CD4-positive, alpha-beta T cell treated with Interleukin-15 for 4 hours (primary cell): ENCODE results near the gene PAN2.
"Not testable (repeated sequence)": the region's sequence is repeated elsewhere in the genome, so short reads cannot be mapped to it uniquely, and the experiment has no call there.

Experiments used
- DNase-seq: peaks from one replicate; pipeline ENCODE4 v3.0.0-alpha.2; 2020; ENCODE audit warnings: low spot score

PAN2 gene

DNA sequence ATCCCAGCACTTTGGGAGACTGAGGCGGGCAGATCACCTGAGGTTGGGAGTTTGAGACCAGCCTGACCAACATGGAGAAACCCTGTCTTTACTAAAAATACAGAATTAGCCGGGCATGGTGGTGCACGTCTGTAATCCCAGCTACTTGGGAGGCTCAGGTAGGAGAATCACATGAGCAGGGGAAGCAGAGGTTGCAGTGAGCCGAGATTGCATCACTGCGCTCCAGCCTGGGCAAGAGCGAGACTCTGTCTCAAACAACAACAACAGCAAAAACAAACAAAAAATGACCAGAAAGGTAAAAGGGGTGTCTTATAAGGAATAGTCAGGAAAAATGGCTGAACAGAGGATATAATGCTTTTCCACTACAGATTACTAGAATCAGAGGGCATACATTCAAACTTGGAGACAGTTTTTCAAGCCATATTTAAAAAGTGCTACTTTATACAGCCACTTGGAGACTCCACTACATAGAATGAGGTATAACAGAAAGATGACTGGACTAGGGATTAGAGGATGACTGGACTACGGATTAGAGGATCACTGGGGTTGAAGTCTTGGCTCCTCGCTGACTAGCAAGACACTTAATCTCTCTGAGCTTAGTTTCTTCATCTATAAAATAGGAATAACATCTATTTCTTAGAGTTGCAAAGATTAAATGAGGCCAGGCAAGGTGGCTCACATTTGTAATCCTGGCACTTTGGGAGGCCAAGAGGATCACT, 28.8 kb downstream of the PAN2 start:
- no peak for DNase-seq

DNA sequence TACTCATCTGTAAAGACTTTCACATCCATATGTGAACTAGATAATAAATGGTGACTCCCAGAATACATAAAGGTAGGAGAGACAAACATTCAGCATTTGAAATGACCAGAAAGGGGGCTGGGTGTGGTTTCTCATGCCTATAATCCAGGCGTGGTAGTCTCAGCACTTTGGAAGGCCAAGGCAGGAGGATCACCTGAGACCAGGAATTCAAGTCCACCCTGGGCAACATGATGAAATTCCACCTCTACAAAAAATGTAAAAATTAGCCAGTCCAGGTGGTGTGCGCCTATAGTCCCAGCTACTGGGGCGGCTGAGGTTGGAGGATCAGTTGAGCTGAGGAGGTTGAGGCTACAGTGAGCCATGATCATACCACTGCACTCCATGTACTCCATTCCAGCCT, 29.5 kb downstream of the PAN2 start:
- no peak for DNase-seq

DNA sequence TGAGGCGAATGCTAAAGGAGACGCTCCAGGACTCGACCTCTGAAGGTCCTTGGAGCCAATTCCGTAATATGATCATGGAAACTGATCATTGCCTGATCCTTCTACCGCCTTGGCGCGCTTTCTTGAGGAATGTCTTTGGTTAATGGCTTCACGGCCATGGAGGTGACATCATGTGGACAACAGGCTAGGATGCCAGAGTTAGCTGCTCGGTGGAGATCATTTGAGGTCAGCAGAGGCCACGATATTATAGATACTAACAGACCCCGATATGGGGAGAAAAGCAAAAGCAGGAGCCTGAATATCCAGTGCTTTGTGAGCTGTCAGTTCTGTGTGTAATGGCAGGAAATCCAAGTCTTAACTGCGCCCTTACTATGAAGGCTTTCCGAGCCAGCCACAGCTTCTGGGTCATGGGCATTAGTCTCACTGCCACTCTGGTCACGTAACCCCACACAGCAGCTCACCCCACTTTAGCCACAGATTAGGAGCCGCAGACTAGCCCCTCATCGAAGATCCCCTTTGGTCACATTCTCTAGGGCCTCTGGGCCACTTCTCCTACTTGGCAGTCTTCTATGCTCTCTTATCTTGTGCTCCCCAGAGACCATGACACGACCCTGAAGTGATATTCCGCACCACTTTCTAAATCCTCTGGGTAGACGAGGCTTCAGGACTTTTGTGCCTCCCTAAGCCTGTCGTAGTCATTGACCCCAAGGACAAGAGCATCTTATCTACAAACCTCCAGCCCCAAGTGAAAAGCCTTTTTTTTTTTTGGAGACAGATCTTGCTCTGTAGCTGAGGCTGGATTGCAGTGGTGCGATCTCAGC, 32.9 kb downstream of the PAN2 start:
- no peak for DNase-seq

DNA sequence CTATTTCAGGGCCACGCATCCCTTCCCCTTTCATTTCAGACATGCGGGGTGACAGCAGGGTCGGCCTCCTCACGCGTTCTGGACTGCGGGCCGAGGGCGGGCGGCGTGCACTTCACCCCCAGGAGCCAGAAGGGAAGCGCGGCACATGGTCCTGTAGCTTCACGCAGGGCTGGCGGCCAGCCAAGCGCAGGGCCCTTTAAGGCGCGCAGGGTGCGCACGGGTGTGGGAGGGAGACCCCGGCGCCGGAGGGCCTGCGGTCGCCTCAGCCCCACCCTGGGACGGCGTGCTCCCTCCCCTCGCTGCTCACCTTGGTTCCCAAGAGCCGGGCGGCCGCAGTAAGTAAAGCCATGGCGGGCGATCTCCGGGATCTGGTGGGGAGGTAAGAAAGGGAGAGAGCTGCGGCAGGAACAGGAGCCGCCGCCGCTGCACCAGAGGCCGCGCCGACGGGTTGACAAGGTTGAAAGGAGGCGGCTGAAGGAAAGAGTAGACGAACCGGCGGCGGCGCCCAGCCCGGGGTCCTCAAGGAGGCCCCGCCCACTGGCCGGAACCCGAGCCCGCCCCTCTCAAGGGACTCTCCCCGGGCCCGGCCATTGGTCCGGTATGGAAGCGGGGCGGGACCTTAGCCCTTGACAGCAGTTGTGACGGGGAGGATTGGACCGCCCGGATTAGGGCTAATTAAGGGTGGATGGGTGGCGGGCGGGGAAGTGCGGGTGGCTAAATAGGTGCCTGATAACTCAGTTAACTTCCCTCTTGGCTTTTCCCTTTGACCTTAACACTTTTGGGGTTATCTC, 33.8 kb downstream of the PAN2 start, which contains the start of gene CS:
Gene CS (minus strand): TSS at position 478 of the 791 bp plus-strand sequence. CDS start 129 bp downstream, at position 349.
- peak; percentile 99 for DNase-seq

DNA sequence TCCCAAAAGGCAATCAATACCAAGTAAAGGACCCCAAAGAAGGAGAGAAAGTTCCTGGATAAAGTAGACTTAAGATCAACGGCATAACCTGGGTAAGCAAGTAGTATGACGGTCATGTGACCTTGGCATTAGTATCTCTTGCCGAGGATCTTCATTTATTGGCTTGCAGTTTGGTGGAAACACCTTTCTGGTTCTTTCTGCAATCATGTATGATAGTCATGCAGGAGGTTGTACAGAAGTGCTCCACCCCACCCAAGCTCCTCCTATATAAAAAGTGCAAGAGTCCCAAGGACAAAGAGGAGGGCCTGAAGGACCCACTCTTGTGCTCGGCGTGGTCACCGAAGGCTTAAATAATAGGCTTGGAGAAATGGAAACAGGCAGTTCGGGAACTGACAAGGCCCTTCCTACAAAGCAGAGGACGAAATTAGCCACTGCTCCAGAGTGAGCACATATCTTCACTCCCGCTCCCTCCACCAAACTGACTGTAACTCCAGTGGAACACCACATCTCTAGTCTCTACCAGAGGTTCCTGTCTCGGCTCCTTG, 34.4 kb downstream of the PAN2 start:
- DNase-seq = peak; percentile 55

DNA sequence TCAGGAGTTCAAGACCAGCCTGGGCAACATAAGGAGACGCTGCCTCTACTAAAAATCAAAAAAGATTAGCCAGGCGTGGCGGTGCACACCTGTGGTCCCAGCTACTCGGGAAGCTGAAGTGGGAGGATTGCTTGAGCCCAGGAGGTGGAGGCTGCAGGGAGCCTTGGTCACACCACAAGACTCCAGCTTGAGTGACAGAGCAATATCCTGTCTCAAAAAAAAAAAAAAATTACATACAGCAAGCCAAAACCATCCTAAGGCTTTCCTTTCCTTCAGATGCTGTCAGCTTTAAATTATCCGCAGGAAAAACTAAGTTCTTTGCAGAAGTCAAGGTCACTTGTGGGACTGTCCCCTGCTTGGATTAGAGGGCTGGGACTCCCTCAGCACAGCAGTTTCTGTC, 35.0 kb downstream of the PAN2 start:
- DNase-seq = no peak

DNA sequence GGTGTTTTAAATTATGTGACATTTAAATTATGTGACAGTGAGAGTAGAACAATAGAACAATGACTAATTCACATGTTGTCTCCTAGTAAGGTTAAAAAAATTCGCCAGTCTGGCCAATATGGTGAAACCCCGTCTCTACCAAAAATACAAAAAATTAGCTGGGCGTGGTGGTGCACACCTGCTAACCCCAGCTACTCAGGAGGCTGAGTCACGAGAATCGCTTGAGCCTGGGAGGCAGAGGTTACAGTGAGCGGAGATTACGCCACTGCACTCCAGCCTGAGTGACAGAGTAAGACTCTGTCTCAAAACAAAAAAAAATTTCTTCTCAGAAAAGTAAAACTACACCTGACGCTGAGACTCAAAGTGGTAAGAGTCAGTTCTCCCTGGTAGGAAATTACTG, 36.4 kb downstream of the PAN2 start:
- DNase-seq = no peak

DNA sequence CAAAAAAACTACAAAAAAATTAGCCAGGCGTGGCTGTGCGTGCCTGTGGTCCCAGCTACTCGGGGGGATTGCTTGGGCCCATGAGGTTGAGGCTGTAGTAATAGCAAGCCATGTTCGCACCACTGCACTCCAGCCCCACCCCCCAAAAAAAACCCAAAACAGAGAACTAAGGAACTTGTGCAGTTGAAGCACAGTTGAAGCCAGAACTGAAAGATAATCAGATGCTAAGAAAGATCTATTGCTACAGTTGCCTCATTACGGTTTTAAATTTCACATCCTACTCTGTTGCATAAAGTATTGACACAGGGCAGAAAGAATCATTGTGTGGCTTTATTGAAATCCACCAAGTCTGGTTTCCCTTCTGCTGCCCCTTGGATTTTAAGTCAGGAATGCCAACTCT, 37.5 kb downstream of the PAN2 start:
- DNase-seq = no peak

DNA sequence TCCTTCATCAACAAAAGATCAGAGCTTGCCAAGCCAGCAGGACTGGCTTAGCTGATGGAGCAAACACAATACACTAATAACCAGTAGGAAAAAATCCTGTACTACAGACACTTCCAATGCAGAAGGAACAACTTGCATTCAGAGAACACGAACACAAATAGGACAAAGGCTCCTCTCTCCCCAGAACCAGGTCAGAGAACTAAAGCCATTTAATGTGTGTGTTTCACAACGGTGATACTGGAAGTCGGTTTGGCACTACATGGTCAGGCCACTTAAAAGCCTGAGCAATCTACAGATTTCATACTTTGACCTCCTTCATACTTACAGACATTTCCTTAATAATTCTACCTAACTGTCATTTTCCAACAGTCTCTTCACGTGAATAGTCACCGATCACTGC, 40.0 kb downstream of the PAN2 start:
- DNase-seq = no peak

DNA sequence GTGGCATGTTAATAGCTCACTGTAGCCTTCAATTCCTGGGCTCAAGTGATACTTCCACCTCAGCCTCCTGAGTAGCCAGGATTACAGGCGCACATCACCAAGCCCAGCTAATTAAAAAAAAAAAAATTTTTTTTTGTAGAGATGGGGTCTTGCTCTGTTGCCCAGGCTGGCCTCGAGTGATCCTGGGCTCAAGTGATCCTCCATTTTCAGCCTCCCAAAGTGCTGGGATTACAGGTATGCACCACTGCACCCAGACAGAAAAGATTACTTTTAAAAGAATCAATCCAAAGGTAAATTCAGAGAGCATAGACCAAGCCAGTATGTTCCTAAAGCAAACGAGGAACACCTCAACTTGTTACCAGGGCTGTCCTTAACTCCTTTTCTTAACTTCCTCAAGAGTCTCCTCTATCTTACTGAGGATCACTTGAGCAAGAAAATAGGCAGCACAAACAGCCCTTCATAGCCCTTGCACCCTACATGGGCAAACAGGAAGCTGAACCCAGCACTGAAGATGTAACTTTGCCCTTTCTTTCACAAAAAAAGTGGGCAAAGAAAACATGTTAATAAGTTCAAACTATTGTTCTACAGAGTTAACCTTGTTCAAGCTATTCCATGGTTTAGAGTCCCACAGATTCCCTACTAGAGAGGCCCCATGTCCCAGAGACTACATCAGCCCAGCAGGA, 45.0 kb downstream of the PAN2 start:
- DNase-seq = no peak

DNA sequence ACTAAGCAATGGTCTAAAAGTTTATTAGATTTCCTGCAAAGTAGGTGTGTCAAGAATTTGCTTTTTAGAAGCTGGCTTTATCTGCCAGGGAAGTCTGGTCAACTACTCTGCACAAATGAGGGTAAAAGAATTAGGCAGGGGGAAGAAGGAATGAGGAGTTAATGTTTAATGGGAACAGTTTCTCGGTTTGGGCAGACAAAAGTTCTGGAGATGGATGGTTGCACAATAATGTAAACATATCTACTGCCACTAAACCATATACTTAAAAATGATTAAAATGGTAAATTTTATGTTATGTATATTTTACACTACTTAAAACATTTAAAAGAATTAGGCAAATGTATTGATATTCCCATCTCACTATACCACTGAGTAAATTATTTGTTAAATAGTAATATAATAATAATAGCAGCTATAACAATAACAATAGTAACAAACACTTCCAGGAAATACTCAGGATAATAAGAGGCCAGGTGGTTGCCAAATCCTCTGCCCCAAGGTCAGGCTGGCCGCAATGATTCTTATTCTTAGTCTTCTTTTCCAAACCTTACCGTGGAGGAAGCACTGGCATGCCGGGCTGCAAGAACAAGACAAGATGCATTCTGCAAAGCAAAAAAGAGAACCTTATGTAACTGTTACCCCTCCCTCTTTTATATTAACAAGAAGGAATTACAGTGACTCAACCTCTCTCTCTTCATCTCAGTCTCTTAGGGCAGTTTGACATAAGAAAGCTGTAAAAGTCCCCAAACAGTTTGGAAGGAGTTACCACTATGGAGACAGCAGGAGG, 47.6 kb downstream of the PAN2 start:
- no peak for DNase-seq

DNA sequence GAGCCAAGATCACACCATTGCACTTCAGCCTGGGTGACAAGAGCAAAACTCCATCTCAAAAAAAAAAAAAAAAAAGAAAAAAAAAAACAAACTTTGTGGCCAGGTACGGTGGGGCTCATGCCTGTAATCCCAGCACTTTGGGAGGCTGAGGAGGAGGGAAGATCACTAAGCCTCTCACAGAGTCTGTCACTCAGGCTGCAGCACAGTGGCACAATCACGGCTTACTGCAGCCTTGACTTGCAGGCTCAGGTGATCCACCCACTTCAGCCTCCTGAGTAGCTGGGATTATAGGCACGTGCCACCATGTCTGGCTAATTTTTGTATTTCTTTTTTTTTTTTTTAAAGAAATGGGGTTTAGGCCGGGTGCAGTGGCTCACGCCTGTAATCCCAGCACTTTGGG, 49.5 kb downstream of the PAN2 start:
- DNase-seq = not testable (repeated sequence)

DNA sequence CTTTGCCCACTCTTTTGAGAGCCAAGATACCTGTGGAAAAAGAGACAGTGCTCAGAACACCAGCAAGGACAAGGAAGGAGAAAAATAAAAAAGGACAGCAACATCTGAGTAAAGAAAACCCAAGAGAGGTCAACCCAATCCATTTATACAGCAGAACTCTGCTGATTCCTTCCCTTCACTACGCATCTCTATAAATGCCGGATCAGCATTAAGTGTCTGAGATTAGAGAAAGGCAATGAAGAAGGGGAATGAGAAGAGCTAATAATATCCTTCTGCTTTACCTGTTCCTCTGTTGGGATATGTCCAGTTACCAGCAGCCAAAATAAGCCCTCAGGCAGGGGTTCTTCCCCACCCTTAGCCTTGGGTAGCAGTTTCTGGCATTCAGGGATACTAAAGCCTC, 51.2 kb downstream of the PAN2 start:
- DNase-seq = no peak

DNA sequence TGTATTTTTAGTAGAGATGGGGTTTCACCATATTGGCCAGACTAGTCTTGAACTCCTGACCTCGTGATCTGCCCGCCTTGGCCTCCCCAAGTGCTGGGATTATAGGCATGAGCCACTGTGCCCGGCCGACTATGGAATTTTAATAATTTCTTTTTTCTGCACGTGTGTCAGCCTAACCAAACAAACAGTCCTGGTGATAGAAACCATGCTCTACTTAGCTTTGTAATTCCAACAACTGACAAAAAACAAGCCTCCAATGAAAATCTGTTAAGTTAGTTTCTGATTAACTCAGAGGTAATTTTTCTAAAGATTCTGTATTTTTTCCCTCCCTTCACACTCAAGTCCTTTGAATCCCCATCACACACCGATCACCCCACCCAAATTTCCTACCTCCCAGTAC, 51.8 kb downstream of the PAN2 start:
- DNase-seq = no peak

DNA sequence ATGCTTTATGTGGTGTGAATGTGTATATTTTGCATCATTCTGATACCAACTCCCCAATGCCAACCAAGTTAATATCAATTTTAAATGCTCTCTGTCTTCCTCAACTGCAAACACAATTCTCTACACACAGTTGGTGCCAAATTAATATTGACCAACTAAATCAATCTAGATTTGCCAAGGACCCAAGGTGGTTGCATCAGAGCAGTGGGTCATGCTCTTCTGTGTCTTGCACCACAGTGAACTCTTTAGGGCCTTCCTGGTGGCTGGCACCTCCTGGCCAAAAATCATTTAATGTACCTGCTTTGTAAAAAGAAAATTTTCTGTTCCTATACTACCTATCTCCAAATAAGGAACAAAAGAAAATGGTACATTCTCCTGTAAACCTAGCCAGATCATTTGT, 53.0 kb downstream of the PAN2 start:
- DNase-seq = no peak

DNA sequence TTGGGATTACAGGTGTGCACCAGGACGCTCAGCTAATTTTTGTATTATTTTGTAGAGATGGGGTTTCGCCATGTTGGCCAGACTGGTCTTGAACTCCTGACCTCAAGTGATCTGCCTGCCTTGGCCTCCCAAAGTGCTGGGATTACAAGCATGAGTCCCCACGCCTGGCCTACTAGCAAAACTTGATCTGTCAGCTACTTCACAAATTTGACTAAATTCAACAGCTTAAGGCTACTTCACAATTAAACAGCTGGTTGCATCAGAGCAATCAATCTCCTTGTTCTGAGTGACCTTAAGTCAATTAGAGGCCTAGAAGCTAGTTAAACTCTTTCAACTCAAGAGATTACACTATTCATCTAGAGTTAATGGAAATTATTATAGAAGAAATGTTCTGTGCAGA, 54.9 kb downstream of the PAN2 start:
- DNase-seq = no peak

DNA sequence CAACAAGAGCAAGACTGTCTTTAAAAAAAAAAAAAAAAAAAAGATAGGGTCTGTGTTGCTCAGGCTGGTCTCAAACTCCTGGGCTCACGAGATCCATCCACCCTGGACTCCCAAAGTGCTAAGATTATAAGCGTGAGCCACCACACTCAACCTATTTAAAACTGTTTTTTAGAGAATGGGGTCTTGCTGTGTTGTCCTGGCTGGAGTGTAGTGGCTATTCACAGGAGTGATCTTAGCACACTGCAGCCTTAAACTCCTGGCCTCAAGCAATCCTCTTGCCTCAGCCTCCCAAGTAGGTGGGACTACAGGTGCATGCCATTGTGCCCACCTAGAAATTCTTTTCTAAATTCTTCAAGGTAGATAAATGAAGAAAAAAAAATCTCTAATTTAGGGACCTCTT, 59.5 kb downstream of the PAN2 start:
- no peak for DNase-seq

DNA sequence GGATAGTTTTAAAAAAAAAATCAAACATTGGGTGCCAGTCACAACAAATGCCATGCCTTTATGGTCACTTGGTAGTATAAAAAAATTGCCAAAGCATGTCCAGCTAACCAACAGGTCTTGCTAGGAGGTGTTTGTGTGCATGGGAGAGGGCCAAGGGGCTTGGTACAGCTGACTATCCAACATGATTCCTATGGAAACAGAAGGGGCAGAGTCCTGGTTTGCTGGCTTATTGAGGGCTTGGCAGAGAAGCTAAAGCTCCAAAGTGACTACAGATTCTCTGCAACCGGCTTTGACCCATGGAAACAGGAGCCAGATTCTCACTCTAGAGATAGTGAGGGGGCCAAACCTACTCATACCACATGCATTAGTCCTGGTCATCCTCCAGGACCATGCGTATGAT, 61.3 kb downstream of the PAN2 start:
- DNase-seq = not testable (repeated sequence)

DNA sequence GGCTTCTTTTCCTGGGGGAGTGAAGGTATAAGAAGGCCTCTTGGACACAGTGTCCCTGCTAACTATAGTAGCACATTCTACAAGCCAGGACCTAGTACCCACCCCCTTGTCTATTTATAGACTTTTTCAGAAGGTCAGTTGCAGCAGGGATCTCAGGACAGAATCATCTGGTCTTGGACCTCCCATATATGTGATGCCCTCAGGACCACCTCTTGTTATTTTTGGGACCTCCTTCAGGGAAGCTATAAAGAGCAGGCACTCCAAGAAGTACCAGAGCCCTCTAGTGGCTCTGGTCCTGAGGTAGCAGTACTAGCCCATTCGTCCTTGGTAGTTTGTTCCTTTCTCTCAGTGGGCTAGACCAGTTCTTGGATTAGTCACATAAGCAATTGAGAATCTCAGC, 62.8 kb downstream of the PAN2 start:
- DNase-seq = no peak

DNA sequence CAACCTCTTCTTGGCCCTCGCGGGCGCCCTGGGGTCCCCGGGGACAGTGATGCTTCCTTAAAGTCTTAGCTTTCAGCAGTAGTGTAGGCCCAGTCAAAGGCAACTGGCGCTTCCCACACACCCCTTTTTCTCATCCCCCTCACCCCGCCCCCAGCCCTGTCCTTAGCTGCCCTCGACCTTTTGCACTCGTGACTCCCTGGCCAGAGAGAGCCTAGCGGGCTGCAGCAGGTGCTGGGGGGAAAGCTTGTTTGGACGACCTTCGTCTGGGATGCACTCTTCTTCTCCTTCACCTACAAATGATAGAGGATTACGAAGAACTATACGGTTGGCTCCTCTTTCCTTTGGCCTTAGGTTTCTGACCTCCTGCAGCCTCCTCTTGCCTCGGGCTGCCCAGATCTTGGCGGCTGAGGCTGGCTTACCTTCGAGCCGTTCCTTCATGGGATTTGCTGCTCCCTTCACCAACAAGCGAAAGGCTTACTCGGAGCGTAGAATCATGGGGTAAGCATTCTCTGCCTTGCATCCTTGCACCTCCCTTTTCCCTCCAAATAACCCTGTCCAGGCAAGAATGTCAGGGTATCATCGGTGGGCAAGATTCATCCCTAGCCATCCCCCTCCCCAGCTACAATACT, 66.2 kb downstream of the PAN2 start:
- DNase-seq = no peak
